Activated B cell treated with CpG ODN at 0.5 μM for 24 hours (primary cell): ENCODE data around the gene DNAJC11. TPM values are rescaled to one million over a fixed set of nuclear protein-coding genes. Genes with fewer than 3 reads are reported as not detected.
A peak's percentile ranks its signal among the peaks of the same experiment; 100 is the strongest.

Experiments used
- ATAC-seq: fragments of 200-7000 bp; cut with Tn5 transposase; one replicate; pipeline ENCODE4 v1.10.0; 2021; ENCODE audit warnings: low read depth, mild to moderate bottlenecking, moderate library complexity
- CTCF ChIA-PET: fragments of 350-600 bp; sonication (Branson Sonifier 250); formaldehyde crosslinking; loops from one replicate; lab custom pipeline; 2021; ENCODE audit warnings: antibody characterized with exemption; lab: Charles Lee
- POLR2A ChIA-PET: fragments of 350-600 bp; sonication (Branson Sonifier 250); formaldehyde crosslinking; loops from one replicate; lab custom pipeline; 2021; ENCODE audit warnings: antibody characterized with exemption; lab: Charles Lee
- DNase-seq: peaks from one replicate; pipeline ENCODE4 v3.0.0; 2022
- H3K27ac Mint-ChIP-seq: one replicate; pipeline ENCODE4 v1.8.0; 2020; ENCODE audit warnings: mixed read lengths
- H3K27me3 Mint-ChIP-seq: one replicate; pipeline ENCODE4 v1.8.0; 2021; ENCODE audit warnings: mixed read lengths
- H3K36me3 Mint-ChIP-seq: one replicate; pipeline ENCODE4 v1.8.0; 2021; ENCODE audit warnings: low read depth, mixed read lengths
- H3K4me1 Mint-ChIP-seq: one replicate; pipeline ENCODE4 v1.8.0; 2021; ENCODE audit warnings: mixed read lengths
- H3K4me3 Mint-ChIP-seq: one replicate; pipeline ENCODE4 v1.8.0; 2020; ENCODE audit warnings: mild to moderate bottlenecking, mixed read lengths
- H3K9me3 Mint-ChIP-seq: one replicate; pipeline ENCODE4 v1.8.0; 2020; ENCODE audit warnings: mixed read lengths
- CTCF ChIP-seq: fragments of 200-600 bp; IDR thresholded peaks from one replicate; pipeline ENCODE4 v1.8.0; 2022; ENCODE audit warnings: antibody characterized with exemption, mild to moderate bottlenecking
- intact Hi-C: fragments of 100-400 bp; cut with micrococcal nuclease; formaldehyde crosslinking; loops from one replicate; pipeline ENCODE4 v1.15.1; 2024
- total RNA-seq: library from RNA; stranded (reverse); gene quantifications from 2 replicates; pipeline ENCODE4 v1.2.3, GENCODE V29; 2022

The DNAJC11 gene
- total RNA-seq, 1 donor from 2014 or later, result 65.6 TPM

GRCh38 chr1:6628971-6629479 is 72.6 kb downstream of the DNAJC11 start:
- Mint-ChIP-seq H3K36me3 (peaks cover 45% of the 10 kb centered on the region), H3K27me3 (no peaks in the 10 kb centered on the region), H3K4me3 (no peak overlapping the region), H3K27ac (no peak overlapping the region), H3K4me1 (peaks cover 30% of the 10 kb centered on the region), H3K9me3 (no peaks in the 10 kb centered on the region)
- TF ChIP-seq CTCF, result no peak
- intact Hi-C loops, result loop anchor here (5.0 kb wide), 1 partner anchor 137 kb away; the partner anchor contains the start of gene PLEKHG5
- ChIA-PET CTCF (no interaction called here), POLR2A (no interaction called here)
- ATAC-seq, result no peak
- DNase-seq, result no peak

GRCh38 chr1:6627841-6628545 is 73.6 kb downstream of the DNAJC11 start:
- H3K27ac Mint-ChIP-seq, result peak overlapping the region; percentile 51
- POLR2A ChIA-PET, result interaction anchor here (0.5 to 0.8 kb wide), 2 partner anchors 25 to 48 kb away, joined by 3 to 4 read pairs; partner anchors contain the start of genes KLHL21 and ZBTB48
- no peak for TF ChIP-seq CTCF
- no peaks in the 10 kb centered on the region for H3K9me3 Mint-ChIP-seq
- H3K36me3 Mint-ChIP-seq, result peaks cover 35% of the 10 kb centered on the region
- CTCF ChIA-PET, result no interaction called here
- no peak overlapping the region for H3K4me3 Mint-ChIP-seq
- intact Hi-C loops, result loop anchor here (5.0 kb wide), 1 partner anchor 136 kb away; the partner anchor contains the start of gene PLEKHG5
- H3K27me3 Mint-ChIP-seq, result no peaks in the 10 kb centered on the region
- ATAC-seq, result no peak
- no peak for DNase-seq
- peaks cover 32% of the 10 kb centered on the region for H3K4me1 Mint-ChIP-seq

GRCh38 chr1:6627031-6627430 is 74.6 kb downstream of the DNAJC11 start:
- ChIA-PET CTCF (no interaction called here), POLR2A (interaction anchor here (0.8 kb wide), 1 partner anchor 24 kb away, joined by 3 read pairs; the partner anchor contains the start of gene KLHL21)
- no peak for DNase-seq
- peak; percentile 16 for ATAC-seq
- no peaks in the 10 kb centered on the region for H3K9me3 Mint-ChIP-seq
- peak overlapping the region; percentile 86 for H3K4me3 Mint-ChIP-seq
- H3K4me1 Mint-ChIP-seq, result peaks cover 32% of the 10 kb centered on the region
- intact Hi-C loops, result loop anchor here (5.0 kb wide), 1 partner anchor 135 kb away; the partner anchor contains the start of gene PLEKHG5
- peaks cover 32% of the 10 kb centered on the region for H3K36me3 Mint-ChIP-seq
- H3K27ac Mint-ChIP-seq, result peak overlapping the region; percentile 65
- H3K27me3 Mint-ChIP-seq, result no peaks in the 10 kb centered on the region
- no peak for TF ChIP-seq CTCF

- Mint-ChIP-seq H3K27ac (peak overlapping the region; percentile 59), H3K36me3 (peaks cover 34% of the 10 kb centered on the region), H3K4me3 (peak overlapping the region; percentile 86), H3K9me3 (no peaks in the 10 kb centered on the region), H3K27me3 (no peaks in the 10 kb centered on the region), H3K4me1 (peaks cover 32% of the 10 kb centered on the region)
- ChIA-PET POLR2A (interaction anchor here (0.6 to 2.0 kb wide), 5 partner anchors 10 to 72 kb away, joined by 3 to 11 read pairs (median 4); no protein-coding TSS in a partner anchor), CTCF (no interaction called here)
- no peak for DNase-seq
- ATAC-seq, result no peak
- TF ChIP-seq CTCF, result no peak
- intact Hi-C loops, result loop anchor here (1.0 to 5.0 kb wide), 7 partner anchors 12 to 159 kb away; partner anchors contain the start of genes CAMTA1, DNAJC11, NOL9 and PHF13
These were observed 75.9 kb downstream of the DNAJC11 start for GRCh38 chr1:6625584-6626149.
